Frontal cortex (tissue), 4 donors: Measurements from ENCODE around the gene EIF4E2. TPM values are rescaled to one million over a fixed set of nuclear protein-coding genes. Genes with fewer than 3 reads are reported as not detected.

Experiments used
- DNase-seq, 2 donors: peaks; one replicate each; pipeline ENCODE4 v3.0.0; 2012; ENCODE audit warnings: low spot score in 2 of 2
- FAIRE-seq: peaks from 2 replicates; lab custom pipeline; 2012; peaks lifted over from hg19 to GRCh38; lab: Jason Lieb, UNC
- total RNA-seq: library from RNA; depleted of rRNA; stranded (reverse); fragments of >200 nt; gene quantifications from one replicate; pipeline ENCODE4 v1.2.3, GENCODE V29; 2014
- donor health status: control.
- donor health status: control.
- donor health status: control.

The EIF4E2 gene
- total RNA-seq, 1 donor from 2014 or later = 38.3 TPM

- DNase-seq (no peak), FAIRE-seq (no peak)
Measured at GRCh38 chr2:232535761-232536530, 14.5 kb upstream of the EIF4E2 start.

DNA sequence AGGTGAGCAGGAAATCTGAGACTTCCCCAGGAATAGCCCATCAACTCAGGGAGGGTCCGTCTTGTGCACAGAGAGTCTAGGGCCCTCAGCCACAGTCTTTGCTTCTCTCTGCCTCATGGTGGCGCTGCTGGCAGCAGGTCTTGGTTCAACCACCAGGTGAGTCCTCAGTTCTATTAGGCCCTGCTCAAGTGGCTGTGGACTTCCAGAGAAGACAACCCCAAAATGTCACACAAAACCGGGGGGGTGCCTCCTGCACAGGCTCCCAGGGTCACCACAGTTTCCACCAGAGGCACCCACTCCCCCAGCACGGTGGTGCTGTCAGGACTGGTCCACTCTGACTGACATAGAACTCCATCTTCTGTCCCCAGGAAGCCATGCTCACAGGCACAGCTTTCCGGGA is 13.4 kb upstream of the EIF4E2 start:
- DNase-seq (no peak), FAIRE-seq (no peak)

- DNase-seq (no peak), FAIRE-seq (no peak)
Measured at GRCh38 chr2:232537499-232537898, 13.0 kb upstream of the EIF4E2 start.

DNA sequence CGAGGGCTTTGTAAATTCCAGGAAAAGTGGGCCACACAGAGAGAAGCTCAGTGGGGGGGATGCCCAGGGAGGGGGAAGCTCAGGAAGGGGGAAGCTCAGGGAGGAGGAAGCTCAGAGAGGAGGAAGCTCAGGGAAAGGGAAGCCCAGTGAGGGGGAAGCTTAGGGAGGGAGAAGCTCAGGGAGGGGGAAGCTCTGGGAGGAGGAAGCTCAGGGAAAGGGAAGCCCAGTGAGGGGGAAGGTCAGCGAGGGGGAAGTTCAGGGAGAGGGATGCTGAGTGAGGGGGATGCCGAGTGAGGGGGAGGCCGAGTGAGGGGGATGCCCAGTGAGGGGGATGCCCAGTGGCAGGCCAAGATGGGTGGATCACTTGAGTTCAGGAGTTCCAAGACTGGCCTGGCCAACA is 11.8 kb upstream of the EIF4E2 start:
- FAIRE-seq (no peak), DNase-seq (no peak)

DNA sequence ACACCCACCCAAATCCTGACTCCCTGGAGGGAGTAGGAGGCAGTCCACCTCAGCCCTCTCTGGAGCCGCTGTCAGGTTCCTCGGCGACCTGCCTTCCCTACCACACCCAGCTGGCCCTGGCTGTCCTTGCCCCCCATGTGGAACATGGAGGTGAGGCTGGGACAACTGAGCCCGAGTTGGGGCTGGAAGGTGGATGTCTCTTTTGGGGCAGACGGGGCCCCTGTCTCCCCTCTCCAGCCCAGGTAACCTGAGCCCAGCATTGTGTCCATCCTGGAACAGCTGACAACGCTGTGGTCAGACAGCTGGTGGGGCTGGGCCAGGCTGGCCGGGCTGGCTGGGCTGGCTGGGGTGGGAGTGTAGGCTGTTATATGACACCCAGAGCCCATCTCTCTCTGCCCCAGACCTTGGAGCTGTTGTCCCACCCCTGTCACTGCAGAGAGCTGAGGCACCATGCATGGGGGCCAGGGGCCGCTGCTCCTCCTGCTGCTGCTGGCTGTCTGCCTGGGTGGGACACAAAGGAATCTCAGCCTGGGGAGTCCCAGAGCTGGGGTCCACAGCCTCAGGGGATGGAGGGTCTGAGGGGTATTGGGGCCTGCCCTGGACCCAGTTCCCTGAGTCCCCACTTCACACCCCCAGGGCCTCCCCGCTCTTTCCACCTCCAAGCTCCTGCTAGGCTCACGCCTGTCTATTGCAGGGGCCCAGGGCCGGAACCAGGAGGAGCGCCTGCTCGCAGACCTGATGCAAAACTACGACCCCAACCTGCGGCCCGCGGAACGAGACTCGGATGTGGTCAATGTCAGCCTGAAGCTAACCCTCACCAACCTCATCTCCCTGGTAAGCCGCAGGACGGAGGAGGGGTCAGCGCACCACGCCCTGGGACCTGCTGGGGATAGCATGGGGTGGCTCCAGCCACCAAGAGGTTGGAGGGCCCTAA is 10.9 kb upstream of the EIF4E2 start, which contains the start of gene CHRNG:
Gene CHRNG (plus strand): TSS at position 395 of the 934 bp plus-strand sequence. CDS start 56 bp downstream, at position 451.
- DNase-seq = no peak
- no peak for FAIRE-seq

DNA sequence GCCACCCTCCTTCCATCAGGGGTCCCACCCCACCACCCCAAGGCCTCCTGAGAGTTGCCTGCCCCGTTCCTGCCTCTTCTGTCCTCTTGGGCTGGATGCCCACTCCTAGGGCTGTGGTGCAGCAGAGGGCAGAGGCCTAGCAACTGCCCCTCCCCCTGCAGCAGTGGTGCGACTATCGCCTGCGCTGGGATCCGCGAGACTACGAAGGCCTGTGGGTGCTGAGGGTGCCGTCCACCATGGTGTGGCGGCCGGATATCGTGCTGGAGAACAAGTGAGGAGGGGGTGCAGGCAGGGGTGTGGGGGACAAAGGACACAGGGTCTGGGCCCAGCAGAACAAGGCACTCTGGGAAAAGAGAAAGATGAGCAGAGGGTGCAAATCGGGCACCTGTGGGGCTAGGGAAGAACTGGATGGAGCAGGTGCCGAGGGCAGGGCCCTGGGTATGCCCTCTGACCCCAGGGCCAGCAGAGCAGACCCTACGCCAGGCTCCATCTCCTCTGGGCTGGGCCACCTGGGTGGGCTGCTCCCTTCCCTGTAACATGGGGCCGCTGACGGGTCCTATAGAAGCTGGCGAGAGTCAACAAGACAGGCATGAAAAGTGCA is 9.9 kb upstream of the EIF4E2 start:
- FAIRE-seq = no peak

DNA sequence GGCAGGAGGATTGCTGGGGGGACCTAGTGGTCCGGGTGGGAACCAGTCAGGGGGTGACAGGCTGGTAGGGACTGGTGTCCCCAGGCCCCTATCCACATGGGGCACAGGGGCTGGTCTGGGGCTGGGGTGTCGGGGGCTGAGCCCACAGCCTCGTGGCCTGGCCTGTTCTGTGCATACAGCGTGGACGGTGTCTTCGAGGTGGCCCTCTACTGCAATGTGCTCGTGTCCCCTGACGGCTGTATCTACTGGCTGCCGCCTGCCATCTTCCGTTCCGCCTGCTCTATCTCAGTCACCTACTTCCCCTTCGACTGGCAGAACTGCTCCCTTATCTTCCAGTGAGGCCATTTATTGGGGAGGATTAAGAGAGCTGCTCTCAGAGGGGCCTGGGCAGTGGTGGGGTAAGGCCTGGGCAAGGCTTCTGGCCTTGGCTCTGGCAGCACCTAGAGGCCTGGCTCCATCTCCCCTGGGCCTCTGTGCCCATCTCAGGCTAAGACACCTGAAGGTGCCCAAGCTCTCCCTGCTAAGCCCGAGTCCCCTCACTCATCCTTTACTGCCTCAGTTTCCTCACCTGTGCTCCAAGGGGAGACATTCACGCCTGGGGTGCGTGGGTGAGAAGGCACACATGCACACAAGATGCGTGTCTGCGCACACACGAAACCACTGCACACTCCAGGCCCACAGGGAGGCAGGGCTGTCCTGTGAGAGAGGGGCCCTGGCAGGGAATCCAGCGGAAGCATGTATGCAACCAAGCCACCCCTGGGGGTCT is 9.1 kb upstream of the EIF4E2 start:
- FAIRE-seq (no peak), DNase-seq (no peak)

More for the DNA sequence above, 9.9 kb upstream of the EIF4E2 start:
- DNase-seq = no peak

DNA sequence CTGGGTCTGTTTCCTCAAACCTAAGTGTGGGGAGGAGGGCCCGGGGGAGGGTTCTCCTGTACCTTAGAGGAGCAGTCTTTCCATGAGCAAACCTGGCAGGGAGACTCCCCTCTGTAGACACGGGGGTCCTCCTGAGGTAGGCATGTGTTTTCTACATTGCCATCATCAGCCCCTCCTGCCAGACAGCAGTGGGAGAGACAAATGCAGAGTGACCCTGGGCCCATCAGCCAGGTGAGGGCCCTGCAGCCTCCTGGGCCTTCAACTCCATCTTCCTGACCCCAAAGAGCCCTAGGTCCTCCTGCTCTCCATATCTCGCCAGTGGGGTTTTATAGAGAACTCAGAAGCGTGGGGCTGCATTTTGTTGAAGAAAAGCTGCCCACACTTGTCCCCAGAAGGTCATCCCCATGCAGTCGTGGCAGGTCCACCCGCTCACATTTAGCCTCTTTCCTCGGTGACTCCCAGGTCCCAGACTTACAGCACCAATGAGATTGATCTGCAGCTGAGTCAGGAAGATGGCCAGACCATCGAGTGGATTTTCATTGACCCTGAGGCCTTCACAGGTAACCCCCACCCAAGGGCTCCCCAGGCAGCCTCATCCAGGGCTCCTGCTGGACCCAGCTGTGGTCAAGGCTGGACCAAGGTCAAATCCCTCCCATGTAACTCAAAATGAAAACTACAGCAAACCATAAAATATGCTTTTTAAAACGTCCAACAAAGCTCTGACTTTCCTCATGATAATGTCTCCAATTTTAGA is 8.4 kb upstream of the EIF4E2 start:
- DNase-seq (no peak), FAIRE-seq (no peak)

DNA sequence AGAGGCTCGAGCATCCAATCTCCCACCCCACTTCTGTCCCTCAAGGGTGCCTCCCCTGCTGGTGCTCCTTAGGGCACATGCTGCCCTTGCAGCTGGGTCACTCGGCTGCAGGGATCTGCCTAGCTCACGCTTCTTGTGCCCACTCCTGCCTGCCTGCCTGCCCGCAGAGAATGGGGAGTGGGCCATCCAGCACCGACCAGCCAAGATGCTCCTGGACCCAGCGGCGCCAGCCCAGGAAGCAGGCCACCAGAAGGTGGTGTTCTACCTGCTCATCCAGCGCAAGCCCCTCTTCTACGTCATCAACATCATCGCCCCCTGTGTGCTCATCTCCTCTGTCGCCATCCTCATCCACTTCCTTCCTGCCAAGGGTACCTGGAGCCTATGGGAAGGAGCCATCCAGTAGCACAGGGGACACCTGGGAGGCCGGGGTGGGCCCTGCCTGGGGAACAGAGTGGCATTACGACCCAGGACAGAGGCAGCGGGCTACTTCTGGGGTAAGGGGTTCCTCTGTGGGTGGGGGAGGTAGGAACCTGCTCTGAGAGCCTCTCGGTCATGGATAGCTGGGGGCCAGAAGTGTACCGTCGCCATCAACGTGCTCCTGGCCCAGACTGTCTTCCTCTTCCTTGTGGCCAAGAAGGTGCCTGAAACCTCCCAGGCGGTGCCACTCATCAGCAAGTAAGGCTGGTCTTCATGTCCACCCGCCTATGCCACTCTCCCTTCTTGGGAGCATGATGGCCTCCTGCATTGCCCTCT is 7.6 kb upstream of the EIF4E2 start:
- no peak for DNase-seq
- no peak for FAIRE-seq

- DNase-seq (no peak), FAIRE-seq (no peak)
Measured at GRCh38 chr2:232543491-232543890, 7.0 kb upstream of the EIF4E2 start.

- no peak for DNase-seq
- FAIRE-seq = no peak
Measured at GRCh38 chr2:232543928-232544631, 6.4 kb upstream of the EIF4E2 start.

DNA sequence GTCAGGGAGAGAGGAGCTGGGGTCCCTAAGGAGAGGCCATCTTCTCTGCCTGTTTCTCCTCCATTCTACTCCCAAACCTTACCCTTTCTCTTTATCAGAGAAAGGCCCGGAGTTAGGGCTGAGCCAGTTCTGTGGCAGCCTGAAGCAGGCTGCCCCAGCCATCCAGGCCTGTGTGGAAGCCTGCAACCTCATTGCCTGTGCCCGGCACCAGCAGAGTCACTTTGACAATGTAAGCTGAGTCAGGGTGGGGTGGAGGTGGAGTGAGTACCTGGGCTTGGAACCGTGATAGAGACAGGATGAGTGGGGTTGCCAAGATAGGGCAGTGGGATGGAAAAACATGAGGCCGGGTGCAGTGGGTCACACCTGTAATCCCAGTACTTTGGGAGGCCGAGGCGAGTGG is 5.8 kb upstream of the EIF4E2 start:
- DNase-seq (no peak), FAIRE-seq (no peak)

- no peak for DNase-seq
- no peak for FAIRE-seq
Measured at GRCh38 chr2:232545511-232546375, 4.7 kb upstream of the EIF4E2 start.

GRCh38 chr2:232547991-232548390 is 2.5 kb upstream of the EIF4E2 start:
- FAIRE-seq (no peak), DNase-seq (no peak)

DNA sequence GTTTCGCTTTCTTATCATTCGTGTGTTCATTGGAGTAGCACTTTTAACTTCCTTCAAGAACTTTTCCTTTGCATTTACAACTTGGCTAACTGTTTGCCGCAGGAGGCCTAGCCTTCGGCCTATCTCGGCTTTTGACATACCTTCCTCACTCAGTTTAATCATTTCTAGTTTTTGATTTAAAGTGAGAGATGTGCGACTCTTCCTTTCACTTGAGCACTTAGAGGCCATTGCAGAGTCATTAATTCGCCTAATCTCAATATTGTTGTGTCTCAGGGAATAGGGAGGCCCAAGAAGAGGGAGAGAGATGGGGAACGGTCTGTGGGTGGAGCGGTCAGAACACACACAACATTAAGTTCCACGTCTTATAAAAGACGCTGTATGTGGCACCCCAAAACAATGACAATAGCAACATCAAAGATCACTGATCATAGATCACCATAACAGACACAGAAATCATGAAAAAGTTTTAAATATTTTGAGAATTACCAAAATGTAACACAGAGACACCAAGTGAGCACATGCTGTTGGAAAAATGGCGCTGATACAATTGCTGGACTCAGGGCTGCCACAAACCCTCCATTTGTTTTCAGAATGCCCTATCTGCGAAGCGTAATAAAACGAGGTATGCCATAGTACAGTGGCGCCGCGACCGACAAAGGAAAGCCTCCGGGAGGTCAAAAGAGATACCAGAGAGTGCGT is 685 bp upstream of the EIF4E2 start:
- DNase-seq (no peak), FAIRE-seq (no peak)

GRCh38 chr2:232551250-232551638 is 755 bp downstream of the EIF4E2 start:
- DNase-seq (no peak), FAIRE-seq (no peak)
